K562 (cell line): ENCODE results near the gene PLCD1. TPM values are rescaled to one million over a fixed set of nuclear protein-coding genes. Genes with fewer than 3 reads are reported as not detected.

Source experiments
- ATAC-seq: fragments of 200-7000 bp; cut with Tn5 transposase; 3 replicates; pipeline ENCODE4 v1.9.1; 2020; ENCODE audit warnings: moderate library complexity
- BruUV-seq: library from RNA; stranded (reverse); fragments of 400-500 nt; replicated peaks from 2 replicates; lab custom pipeline; 2021; lab: Mats Ljungman, UMichigan
- CTCF ChIA-PET: fragments of 300-600 bp; formaldehyde crosslinking; extraction: SDS; loops from one replicate; lab custom pipeline; 2021; ENCODE audit warnings: low intra/inter-chr PET ratio; lab: Yijun Ruan, JAX
- POLR2A ChIA-PET: fragments of 300-600, 350-650 bp; sonication (Branson Sonifier 250); formaldehyde crosslinking; extraction: SDS; loops from one replicate; lab custom pipeline; 2021; ENCODE audit warnings: antibody characterized with exemption, inconsistent platforms; lab: Yijun Ruan, JAX
- DNase-seq, 4 experiments: peaks; one replicate each; pipeline versions ENCODE4 v3.0.0 to v3.0.0-alpha.2; 2011 to 2018; ENCODE audit warnings: low spot score in 3 of 4, mixed read lengths in 3 of 4; ENCODE audit errors: extremely low read depth in 1 of 4
- FAIRE-seq: peaks from 2 replicates; lab custom pipeline; 2011; peaks lifted over from hg19 to GRCh38; lab: Jason Lieb, UNC
- H2AFZ ChIP-seq: 2 replicates; pipeline ENCODE4 v1.6.0; 2011; ENCODE audit warnings: low read depth, low read length, control low read depth, inconsistent platforms
- H3K27ac ChIP-seq: fragments of 200-600 bp; 3 replicates; pipeline ENCODE4 v1.8.0; 2011; ENCODE audit warnings: low read depth, mild to moderate bottlenecking, control low read depth, inconsistent platforms, low read length, moderate library complexity, mixed read lengths; ENCODE audit errors: extremely low read depth
- H3K27me3 ChIP-seq, 2 experiments: fragments of 300-600 bp in 1 of 2; 2 replicates in 1 of 2; 3 replicates in 1 of 2; pipeline versions ENCODE4 v1.6.0 to v1.8.0; 2011; ENCODE audit warnings: inconsistent platforms in 2 of 2, low read length in 2 of 2, mild to moderate bottlenecking in 1 of 2, mixed read lengths in 1 of 2, moderate library complexity in 1 of 2; ENCODE audit not compliant: control insufficient read depth in 2 of 2, insufficient read depth in 2 of 2
- H3K36me3 ChIP-seq: fragments of 300-600 bp; 3 replicates; pipeline ENCODE4 v1.8.0; 2011; ENCODE audit warnings: mild to moderate bottlenecking, low read length, inconsistent platforms; ENCODE audit not compliant: control insufficient read depth, insufficient read depth
- H3K4me1 ChIP-seq, 2 experiments: fragments of 200-600 bp in 1 of 2; replicated peaks in 1 of 2; 2 replicates in 1 of 2; 3 replicates in 1 of 2; pipeline versions ENCODE4 v1.5.1 to v1.8.0; 2011; ENCODE audit warnings: inconsistent platforms in 2 of 2, low read length in 2 of 2, mild to moderate bottlenecking in 1 of 2, mixed read lengths in 1 of 2, moderate library complexity in 1 of 2; ENCODE audit not compliant: control insufficient read depth in 2 of 2, insufficient read depth in 2 of 2
- H3K4me2 ChIP-seq: 2 replicates; pipeline ENCODE4 v1.6.1; 2011; ENCODE audit warnings: low read length, control low read depth, inconsistent platforms, mixed read lengths; ENCODE audit not compliant: insufficient read depth
- H3K4me3 ChIP-seq: fragments of 200-600 bp; sonication (generic), shearing (Covaris generic); 2 replicates; pipeline ENCODE4 v1.5.1; 2016; ENCODE audit warnings: control low read depth, inconsistent platforms
- H3K79me2 ChIP-seq: fragments of 200-600 bp; 3 replicates; pipeline ENCODE4 v1.8.0; 2011; ENCODE audit warnings: low read length, inconsistent platforms; ENCODE audit not compliant: control insufficient read depth, insufficient read depth
- H3K9ac ChIP-seq, 2 experiments: 2 replicates each; pipeline versions ENCODE4 v1.6.0 to v1.6.1; 2011; ENCODE audit warnings: low read depth in 2 of 2, low read length in 2 of 2, control low read depth in 1 of 2, inconsistent platforms in 1 of 2, mild to moderate bottlenecking in 1 of 2, mixed read lengths in 1 of 2; ENCODE audit not compliant: insufficient read depth in 1 of 2
- H3K9me1 ChIP-seq: one replicate; pipeline ENCODE4 v1.6.0; 2011; ENCODE audit warnings: inconsistent platforms, mild to moderate bottlenecking, low read length, moderate library complexity; ENCODE audit not compliant: control insufficient read depth, insufficient read depth
- H3K9me3 ChIP-seq: replicated peaks from 2 replicates; pipeline ENCODE4 v1.5.1; 2011; ENCODE audit warnings: low read depth, low read length, inconsistent platforms; ENCODE audit not compliant: control insufficient read depth, insufficient read depth
- H4K20me1 ChIP-seq: replicated peaks from 2 replicates; pipeline ENCODE4 v1.6.1; 2011; ENCODE audit warnings: low read length, inconsistent platforms, mixed read lengths; ENCODE audit not compliant: control insufficient read depth, insufficient read depth
- ARNT ChIP-seq, 2 experiments: fragments of 450-650 bp; IDR thresholded peaks; 2 replicates each; pipeline ENCODE4 v1.6.1; 2016; ENCODE audit warnings: mild to moderate bottlenecking in 1 of 2
- BCL6 ChIP-seq: fragments of 250-450 bp; sonication (Bioruptor Pico); IDR thresholded peaks from 2 replicates; pipeline ENCODE4 v1.4.0; 2020
- BMI1 ChIP-seq: fragments of 150-350 bp; IDR thresholded peaks from 2 replicates; pipeline ENCODE4 v1.6.1; 2014; ENCODE audit warnings: low read length
- CAMTA2 ChIP-seq: fragments of 250-450 bp; sonication (Bioruptor Pico); conservative IDR thresholded peaks from 2 replicates; pipeline ENCODE4 v1.5.1; 2022
- CBX5 ChIP-seq: IDR thresholded peaks from 2 replicates; pipeline ENCODE4 v1.6.1; 2014; ENCODE audit warnings: low read depth, borderline replicate concordance
- EHMT2 ChIP-seq: fragments of 450-650 bp; IDR thresholded peaks from 2 replicates; pipeline ENCODE4 v1.6.1; 2018; ENCODE audit warnings: antibody characterized with exemption
- EP300 ChIP-seq: IDR thresholded peaks from 2 replicates; pipeline ENCODE4 v1.6.1; 2012; ENCODE audit warnings: low read length, improper control_type of control experiment
- EP400 ChIP-seq: fragments of 450-650 bp; IDR thresholded peaks from 2 replicates; pipeline ENCODE4 v1.6.1; 2017; ENCODE audit warnings: antibody characterized with exemption, mild to moderate bottlenecking, moderate library complexity
- ESRRA ChIP-seq: fragments of 450-650 bp; IDR thresholded peaks from 2 replicates; pipeline ENCODE4 v1.6.1; 2014; ENCODE audit warnings: low read depth, mild to moderate bottlenecking, moderate library complexity, borderline replicate concordance
- GTF2F1 ChIP-seq: IDR thresholded peaks from 2 replicates; pipeline ENCODE4 v1.6.1; 2011; ENCODE audit warnings: low read depth, low read length, improper control_type of control experiment
- MTF1 ChIP-seq: fragments of 250-450 bp; sonication (Bioruptor Pico); IDR thresholded peaks from 2 replicates; pipeline ENCODE4 v1.9.0; 2021; ENCODE audit warnings: moderate library complexity, mild to moderate bottlenecking, inconsistent platforms, borderline replicate concordance
- STAG1 ChIP-seq: sonication (generic); formaldehyde crosslinking; IDR thresholded peaks from 2 replicates; pipeline ENCODE4 v1.5.0; 2020; ENCODE audit warnings: missing genetic modification reagents, borderline replicate concordance
- TBL1XR1 ChIP-seq, 2 experiments: IDR thresholded peaks; 2 replicates each; pipeline ENCODE4 v1.6.1; 2012; ENCODE audit warnings: improper control_type of control experiment in 2 of 2, low read length in 2 of 2, mild to moderate bottlenecking in 1 of 2
- TRIM24 ChIP-seq, 2 experiments: fragments of 450-650 bp; IDR thresholded peaks; 2 replicates each; pipeline ENCODE4 v1.6.1; 2016
- XRCC4 ChIP-seq: IDR thresholded peaks from one replicate; pipeline ENCODE4 v1.6.1; 2011; ENCODE audit not compliant: insufficient read depth, insufficient read length; ENCODE audit errors: extremely low read depth
- ZNF253 ChIP-seq: fragments of 250-450 bp; sonication (Bioruptor Pico); conservative IDR thresholded peaks from 2 replicates; pipeline ENCODE4 v1.6.1; 2021; ENCODE audit warnings: mild to moderate bottlenecking
- ZNF740 ChIP-seq, 3 experiments: fragments of 200-800 bp in 1 of 3; sonication (Bioruptor generic) in 1 of 3; sonication (generic) in 1 of 3; formaldehyde crosslinking in 1 of 3; IDR thresholded peaks; 2 replicates each; pipeline versions ENCODE4 v1.6.1 to v1.8.0; 2016 to 2022; ENCODE audit warnings: mild to moderate bottlenecking in 2 of 3, missing compliant biosample characterization in 2 of 3, missing genetic modification characterization in 2 of 3, missing genetic modification reagents in 1 of 3
- ZZZ3 ChIP-seq: fragments of 450-650 bp; IDR thresholded peaks from 2 replicates; pipeline ENCODE4 v1.6.1; 2016; ENCODE audit warnings: antibody characterized with exemption, mild to moderate bottlenecking, moderate library complexity
- WGBS: fragments of 100-300 bp; shearing (Covaris generic); methylation state at CpG from one replicate; pipeline ENCODE4 v1.1.6; 2016; ENCODE audit warnings: low coverage, mixed read lengths; ENCODE audit not compliant: insufficient coverage; ENCODE audit errors: missing lambda C conversion rate; 5-methylcytosine and 5-hydroxymethylcytosine counted together
- in situ Hi-C: fragments of 300-500 bp; cut with MboI; formaldehyde crosslinking; loops from 4 replicates; pipeline ENCODE4 v1.15.0; 2018; ENCODE audit warnings: inconsistent platforms, mixed read lengths
- intact Hi-C: fragments of 100-400 bp; cut with micrococcal nuclease; formaldehyde crosslinking; loops from 2 replicates; pipeline ENCODE4 v1.14.2; 2022
- polyA plus RNA-seq, 8 experiments: library from polyadenylated mRNA; depleted of rRNA in 4 of 8; stranded (reverse) in 5 of 8; unstranded in 3 of 8; fragments of >200 nt; fragmentation: Nextera tagmentation in 2 of 8; fragmentation: Illumina TruSeq in 1 of 8; extraction: Ambion mirVana in 2 of 8; extraction: Trizol in 1 of 8; gene quantifications; 2 replicates each; pipeline versions ENCODE4 v1.2.1 to v1.2.3, GENCODE V29; 2011 to 2014; ENCODE audit warnings: inconsistent platforms in 1 of 8, missing spikeins in 1 of 8
- total RNA-seq, 7 experiments: library from RNA; depleted of rRNA in 6 of 7; stranded (reverse); fragments of >200 nt in 6 of 7; fragmentation: Illumina TruSeq in 2 of 7; extraction: Trizol in 2 of 7; gene quantifications; 2 replicates each; pipeline versions ENCODE4 v1.2.1 to v1.2.3, GENCODE V29; 2011 to 2021; ENCODE audit warnings: low replicate concordance in 1 of 7

PLCD1 gene
- total and polyA plus RNA-seq, 9 of the 15 experiments (the other 6 are each of a cell fraction or from before 2014, with no cell fraction given): 5.4 to 209 (median 116) TPM

GRCh38 chr3:37985637-37986320 is 43.7 kb downstream of the PLCD1 start (continued):
- peak; percentile 54; the same call in 1 of the 2 replicates for TF ChIP-seq EHMT2

- no peak overlapping the region for H3K27ac ChIP-seq
- no peak overlapping the region for H2AFZ ChIP-seq
- no TSS peak for BruUV-seq
- POLR2A ChIA-PET: interaction anchor here (0.9 to 2.0 kb wide), 7 partner anchors 8 to 109 kb away, joined by 3 to 9 read pairs (median 5); no protein-coding TSS in a partner anchor
- H3K27me3 ChIP-seq: no peaks in the 10 kb centered on the region
- H3K9me3 ChIP-seq: no peaks in the 10 kb centered on the region
- WGBS: 72% methylated on average over 7 of the region's 7 CpGs
- H3K79me2 ChIP-seq: no peaks in the 10 kb centered on the region
- H3K9me1 ChIP-seq: no peaks in the 10 kb centered on the region
- in situ Hi-C loops (no loop called here), intact Hi-C loops (no loop called here)
- no peak overlapping the region for H3K4me3 ChIP-seq
- no peaks in the 10 kb centered on the region for H3K36me3 ChIP-seq
- no peak overlapping the region for H3K4me2 ChIP-seq
- peak overlapping the region in 1 of 2 experiments; percentile 15; a peak in 1 of 4 replicates for H3K9ac ChIP-seq
- TF ChIP-seq ZNF253 (CRISPR knock-in tag): no peak
- no peak for TF ChIP-seq TBL1XR1 (IDR thresholded peaks at IDR 0.05; ENCODE audit: low read length in 2 of 2)
- TF ChIP-seq BCL6: no peak
- no peak for TF ChIP-seq TRIM24 (IDR thresholded peaks at IDR 0.05)
- no peak for TF ChIP-seq CAMTA2 (CRISPR knock-in tag)
- no peak for TF ChIP-seq STAG1 (CRISPR knock-in tag)
- no peak for TF ChIP-seq BMI1
- TF ChIP-seq EP400: no peak
- no peak for TF ChIP-seq ARNT (IDR thresholded peaks at IDR 0.05)
- TF ChIP-seq GTF2F1: no peak
- TF ChIP-seq CBX5: no peak
- TF ChIP-seq XRCC4: no peak
- no peak for TF ChIP-seq ESRRA
- no peak for TF ChIP-seq ZZZ3
- TF ChIP-seq ZNF740 (CRISPR knock-in tag; IDR thresholded peaks at IDR 0.05): no peak
- TF ChIP-seq ZNF740 (tag; IDR thresholded peaks at IDR 0.05): no peak
- TF ChIP-seq EP300: no peak
- TF ChIP-seq MTF1: no peak
- DNase-seq (no peak), FAIRE-seq (no peak), ATAC-seq (no peak)
- CTCF ChIA-PET: no interaction called here
- no peaks in the 10 kb centered on the region for H4K20me1 ChIP-seq
- H3K4me1 ChIP-seq: peaks cover 38 to 45% of the 10 kb centered on the region in 2 experiments
Observed at GRCh38 chr3:37984596-37984995, 44.8 kb downstream of the PLCD1 start.
